Measurements from ENCODE around the gene MED10.
A peak's percentile ranks its signal among the peaks of the same experiment; 100 is the strongest.

The MED10 gene, protein sequence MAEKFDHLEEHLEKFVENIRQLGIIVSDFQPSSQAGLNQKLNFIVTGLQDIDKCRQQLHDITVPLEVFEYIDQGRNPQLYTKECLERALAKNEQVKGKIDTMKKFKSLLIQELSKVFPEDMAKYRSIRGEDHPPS

DNA sequence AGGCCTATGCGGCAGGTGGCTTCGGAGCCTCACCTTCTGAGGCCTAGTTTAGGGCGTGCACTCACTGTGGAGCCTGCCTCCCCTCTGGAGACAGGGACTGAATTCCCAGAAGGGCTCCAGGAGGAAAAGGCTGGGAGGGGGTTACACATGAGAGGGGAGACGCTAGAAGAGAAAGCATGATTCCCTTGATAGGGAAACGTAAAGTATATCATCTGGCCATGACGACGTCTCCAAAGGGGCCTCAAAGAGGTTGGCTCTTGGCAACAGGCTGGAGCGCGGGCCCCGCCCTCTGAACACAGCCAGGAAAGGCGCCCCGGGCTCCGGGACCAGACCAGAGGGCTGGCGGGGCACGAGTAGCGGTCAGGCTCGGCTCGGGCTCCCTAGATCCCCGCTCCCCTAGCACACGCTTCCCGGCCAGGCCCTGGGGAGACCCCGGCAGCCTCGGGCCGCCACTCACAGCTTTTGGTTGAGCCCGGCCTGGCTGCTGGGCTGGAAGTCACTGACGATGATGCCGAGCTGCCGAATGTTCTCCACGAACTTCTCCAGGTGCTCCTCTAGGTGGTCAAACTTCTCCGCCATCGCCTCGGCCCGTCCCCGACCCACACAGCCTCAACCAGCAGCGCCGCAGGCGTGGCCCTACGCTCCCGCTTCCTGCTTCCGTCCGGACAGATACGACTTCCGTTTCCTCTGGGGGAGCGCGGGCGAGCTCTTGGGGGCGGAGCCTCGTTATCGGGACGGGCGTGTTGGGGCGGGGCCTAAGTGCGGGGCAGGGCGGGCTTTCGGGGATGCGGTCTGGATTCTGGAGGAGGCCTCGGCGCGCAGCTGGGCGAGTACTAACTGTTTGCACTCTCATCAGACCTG is at the start of gene MED10:
Gene MED10, minus strand, starts transcription at position 643 of the 861 bp plus-strand sequence. Its CDS starts 64 bp downstream, at position 579.
- H3K4me3 ChIP-seq (replicated peaks in 1 of 2; ENCODE audit: low read depth in 2 of 2, low read length in 2 of 2): peak within 1 kb of the TSS; percentile 97 to 98
- DNase-seq (ENCODE audit: low read depth in 2 of 2): peak; percentile 92 to 94
- TF ChIP-seq, protein P1, sequence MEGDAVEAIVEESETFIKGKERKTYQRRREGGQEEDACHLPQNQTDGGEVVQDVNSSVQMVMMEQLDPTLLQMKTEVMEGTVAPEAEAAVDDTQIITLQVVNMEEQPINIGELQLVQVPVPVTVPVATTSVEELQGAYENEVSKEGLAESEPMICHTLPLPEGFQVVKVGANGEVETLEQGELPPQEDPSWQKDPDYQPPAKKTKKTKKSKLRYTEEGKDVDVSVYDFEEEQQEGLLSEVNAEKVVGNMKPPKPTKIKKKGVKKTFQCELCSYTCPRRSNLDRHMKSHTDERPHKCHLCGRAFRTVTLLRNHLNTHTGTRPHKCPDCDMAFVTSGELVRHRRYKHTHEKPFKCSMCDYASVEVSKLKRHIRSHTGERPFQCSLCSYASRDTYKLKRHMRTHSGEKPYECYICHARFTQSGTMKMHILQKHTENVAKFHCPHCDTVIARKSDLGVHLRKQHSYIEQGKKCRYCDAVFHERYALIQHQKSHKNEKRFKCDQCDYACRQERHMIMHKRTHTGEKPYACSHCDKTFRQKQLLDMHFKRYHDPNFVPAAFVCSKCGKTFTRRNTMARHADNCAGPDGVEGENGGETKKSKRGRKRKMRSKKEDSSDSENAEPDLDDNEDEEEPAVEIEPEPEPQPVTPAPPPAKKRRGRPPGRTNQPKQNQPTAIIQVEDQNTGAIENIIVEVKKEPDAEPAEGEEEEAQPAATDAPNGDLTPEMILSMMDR (IDR thresholded peaks at IDR 0.05; ENCODE audit: low read depth, low read length): no peak

DNA sequence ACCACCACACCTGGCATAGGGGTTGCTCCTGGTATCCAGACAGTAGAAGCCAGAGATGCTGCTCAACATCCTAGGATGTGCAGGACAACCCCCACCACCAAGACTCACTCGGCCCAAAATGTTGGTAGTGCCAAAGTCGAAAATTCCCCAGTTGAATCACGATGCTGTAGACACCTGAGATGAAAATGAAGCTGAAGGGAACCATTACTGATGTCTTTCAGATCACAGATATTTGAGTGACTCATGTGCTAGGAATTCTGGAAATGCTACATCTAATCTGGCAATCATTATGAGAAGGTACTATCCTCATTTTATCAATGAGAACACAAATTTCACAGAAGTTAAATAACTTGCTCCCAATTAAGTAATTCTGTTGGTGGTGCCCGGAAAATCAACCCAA is 49.3 kb upstream of the MED10 start:
- DNase-seq (ENCODE audit: low read depth in 2 of 2): no peak
- TF ChIP-seq, protein P1 (IDR thresholded peaks at IDR 0.05; ENCODE audit: low read depth, low read length): no peak
- no peak overlapping the region for H3K4me3 ChIP-seq (replicated peaks in 1 of 2; ENCODE audit: low read depth in 2 of 2, low read length in 2 of 2)

DNA sequence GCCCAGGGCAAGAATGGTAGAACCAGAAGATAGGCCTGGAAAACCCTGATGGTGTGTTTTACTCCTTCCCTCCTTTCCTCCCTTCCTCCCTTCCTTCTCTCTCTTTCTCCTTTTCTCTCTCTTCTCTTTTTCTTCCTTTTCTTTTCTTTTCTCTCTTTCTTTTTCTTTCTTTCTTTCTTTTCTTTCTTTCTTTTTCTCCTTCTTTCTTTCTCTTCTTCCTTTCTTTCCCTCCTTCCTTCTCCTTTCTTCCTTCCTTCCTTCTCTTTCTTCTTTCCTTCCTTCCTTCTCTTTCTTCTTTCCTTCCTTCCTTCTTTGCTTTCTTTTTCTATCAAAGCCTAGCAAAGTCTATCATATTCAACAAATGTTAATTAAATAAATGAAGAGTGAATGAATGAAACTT is 46.4 kb upstream of the MED10 start:
- no peak overlapping the region for H3K4me3 ChIP-seq (replicated peaks in 1 of 2; ENCODE audit: low read depth in 2 of 2, low read length in 2 of 2)
- DNase-seq (ENCODE audit: low read depth in 2 of 2): no peak
- TF ChIP-seq, protein P1 (IDR thresholded peaks at IDR 0.05; ENCODE audit: low read depth, low read length): no peak

DNA sequence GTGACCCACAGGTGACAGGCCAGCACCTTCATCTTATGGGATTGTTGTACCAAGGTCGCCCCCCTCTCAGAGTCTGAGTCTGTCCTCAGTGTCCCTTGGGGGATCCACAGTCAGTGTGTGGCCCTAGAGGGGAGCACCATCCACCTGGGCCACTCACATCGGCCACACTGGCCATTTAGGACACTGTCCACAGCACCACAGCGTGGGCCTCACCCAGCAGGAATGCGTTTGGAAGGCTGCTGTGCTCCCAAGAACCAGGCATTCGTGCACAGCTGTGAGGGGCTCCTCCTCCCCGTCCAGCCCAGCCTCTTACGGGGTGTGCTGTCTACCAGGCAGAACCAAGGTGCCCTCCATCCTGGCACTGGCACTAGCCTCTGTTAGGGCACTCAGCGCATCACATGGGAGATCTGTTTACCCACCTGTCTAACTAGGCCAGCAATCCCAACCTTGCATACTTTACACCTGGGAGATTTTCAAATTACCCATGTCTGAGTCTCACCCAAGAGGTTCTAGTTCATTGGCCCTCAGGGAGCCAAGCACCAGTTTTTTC is 45.8 kb upstream of the MED10 start:
- TF ChIP-seq, protein P1 (IDR thresholded peaks at IDR 0.05; ENCODE audit: low read depth, low read length): no peak
- no peak for DNase-seq (ENCODE audit: low read depth in 2 of 2)
- no peak overlapping the region for H3K4me3 ChIP-seq (replicated peaks in 1 of 2; ENCODE audit: low read depth in 2 of 2, low read length in 2 of 2)

DNA sequence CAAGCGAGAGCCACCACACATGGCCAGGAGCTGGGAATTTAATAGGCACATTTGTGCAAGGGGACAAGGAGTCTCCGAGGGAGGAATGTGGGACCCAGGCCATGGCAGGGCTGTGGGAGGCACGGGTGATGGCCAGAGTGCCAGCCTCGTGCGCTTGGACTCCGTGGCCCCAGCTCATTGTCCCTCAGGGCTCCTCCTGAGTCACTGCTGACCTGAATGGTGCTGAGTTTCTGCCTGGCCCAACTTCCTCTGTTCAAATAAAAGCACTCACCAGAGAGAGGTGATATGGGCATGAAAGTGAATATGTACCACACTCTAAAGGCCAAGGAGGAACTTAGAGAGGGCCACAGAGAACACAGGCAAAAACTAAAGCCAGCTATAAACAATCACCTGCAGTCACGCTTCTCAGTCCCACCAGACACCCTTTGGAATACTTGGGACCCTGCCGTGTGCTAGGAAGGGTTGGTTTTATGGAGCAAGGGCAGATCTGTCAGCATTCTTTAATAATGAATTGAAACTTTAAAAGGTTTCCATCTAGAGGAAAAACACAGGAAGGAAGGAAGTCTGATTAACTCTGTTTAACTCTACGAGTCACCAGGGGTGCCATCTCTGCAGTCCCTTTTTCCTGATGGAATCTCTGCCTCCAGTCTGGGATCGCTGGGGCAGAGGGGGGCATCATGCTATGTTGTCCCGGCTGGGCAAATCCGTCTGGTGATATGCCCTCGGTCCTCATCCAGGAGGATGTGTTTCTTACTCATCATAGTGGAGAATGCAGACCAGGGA is 45.2 kb upstream of the MED10 start:
- TF ChIP-seq, protein P1 (IDR thresholded peaks at IDR 0.05; ENCODE audit: low read depth, low read length): no peak
- DNase-seq (ENCODE audit: low read depth in 2 of 2): no peak
- no peak overlapping the region for H3K4me3 ChIP-seq (replicated peaks in 1 of 2; ENCODE audit: low read depth in 2 of 2, low read length in 2 of 2)

DNA sequence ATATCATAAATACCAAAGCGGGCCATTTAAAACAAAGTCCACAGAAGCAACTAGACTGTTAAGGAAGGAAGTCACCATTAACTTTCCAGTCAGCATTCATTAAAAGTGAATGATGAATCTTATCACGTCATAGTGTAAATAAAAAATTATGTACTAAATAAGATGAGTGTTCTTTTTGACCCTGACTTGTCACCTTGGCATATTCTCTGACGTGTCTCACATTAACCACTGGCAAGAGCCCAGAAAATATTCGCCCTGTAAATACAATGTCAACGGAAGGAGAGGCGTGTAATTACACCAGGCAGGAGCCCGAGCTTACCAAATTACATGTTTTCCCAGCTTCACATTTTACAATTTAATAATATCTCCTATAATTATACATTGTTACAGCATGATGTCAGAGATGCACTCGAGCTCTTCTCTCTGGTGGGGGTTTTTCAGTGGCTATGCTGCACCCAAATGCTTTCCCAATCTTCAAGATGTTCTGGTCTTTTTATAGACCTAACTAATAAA is 41.0 kb upstream of the MED10 start:
- no peak for DNase-seq (ENCODE audit: low read depth in 2 of 2)
- H3K4me3 ChIP-seq (replicated peaks in 1 of 2; ENCODE audit: low read depth in 2 of 2, low read length in 2 of 2): no peak overlapping the region
- TF ChIP-seq, protein P1 (IDR thresholded peaks at IDR 0.05; ENCODE audit: low read depth, low read length): no peak
